CD4-positive, CD25-positive, alpha-beta regulatory T cell (primary cell): ENCODE data around the gene IL1R2. TPM values are rescaled to one million over a fixed set of nuclear protein-coding genes. Genes with fewer than 3 reads are reported as not detected.
A peak's percentile ranks its signal among the peaks of the same experiment; 100 is the strongest.

Experiments used
- ATAC-seq, 2 donors: fragments of 150-1000 bp; cut with Tn5 transposase; one replicate each; pipeline ENCODE4 v1.10.0; 2021; ENCODE audit warnings: low read depth in 2 of 2, moderate number of reproducible peaks in 2 of 2, moderate library complexity in 1 of 2
- DNase-seq, 3 donors: peaks; one replicate each; pipeline versions ENCODE4 v3.0.0 to v3.0.0-alpha.2; 2012 to 2022; ENCODE audit warnings: mixed read lengths in 1 of 3
- H3K27ac ChIP-seq: one replicate; pipeline ENCODE4 v1.7.0; 2013; ENCODE audit warnings: mild to moderate bottlenecking, low read length; ENCODE audit not compliant: insufficient read depth, poor library complexity, severe bottlenecking
- H3K27me3 ChIP-seq: one replicate; pipeline ENCODE4 v1.7.0; 2013; ENCODE audit warnings: low read length; ENCODE audit not compliant: control insufficient read depth, insufficient read depth
- H3K36me3 ChIP-seq: one replicate; pipeline ENCODE4 v1.7.0; 2013; ENCODE audit warnings: mild to moderate bottlenecking, low read length, moderate library complexity; ENCODE audit not compliant: control insufficient read depth, insufficient read depth
- H3K4me1 ChIP-seq: 2 replicates; pipeline ENCODE4 v1.7.0; 2013; ENCODE audit warnings: mild to moderate bottlenecking, low read length; ENCODE audit not compliant: insufficient read depth, control insufficient read depth, poor library complexity, severe bottlenecking
- H3K4me3 ChIP-seq: one replicate; pipeline ENCODE4 v1.7.0; 2013; ENCODE audit warnings: low read depth, mild to moderate bottlenecking, low read length, moderate library complexity
- H3K9me3 ChIP-seq, 2 experiments: 1 replicate in 1 of 2; 2 replicates in 1 of 2; pipeline ENCODE4 v1.7.0; 2013; ENCODE audit warnings: low read length in 2 of 2, mild to moderate bottlenecking in 1 of 2, moderate library complexity in 1 of 2; ENCODE audit not compliant: control insufficient read depth in 2 of 2
- H3K27ac Mint-ChIP-seq, 3 donors: one replicate each; pipeline ENCODE4 v1.8.0; 2020 to 2022; ENCODE audit warnings: mild to moderate bottlenecking in 3 of 3, mixed read lengths in 3 of 3, moderate library complexity in 2 of 3
- H3K27me3 Mint-ChIP-seq: one replicate; pipeline ENCODE4 v1.8.0; 2022; ENCODE audit warnings: mild to moderate bottlenecking, mixed read lengths
- H3K36me3 Mint-ChIP-seq: one replicate; pipeline ENCODE4 v1.8.0; 2020; ENCODE audit warnings: mixed read lengths
- H3K4me1 Mint-ChIP-seq, 4 donors: one replicate each; pipeline ENCODE4 v1.8.0; 2020 to 2022; ENCODE audit warnings: mixed read lengths in 4 of 4, mild to moderate bottlenecking in 1 of 4
- H3K4me3 Mint-ChIP-seq, 4 donors: one replicate each; pipeline ENCODE4 v1.8.0; 2020 to 2022; ENCODE audit warnings: mild to moderate bottlenecking in 4 of 4, mixed read lengths in 4 of 4, moderate library complexity in 3 of 4
- H3K9me3 Mint-ChIP-seq, 7 donors: one replicate each; pipeline ENCODE4 v1.8.0; 2020 to 2022; ENCODE audit warnings: mixed read lengths in 7 of 7, mild to moderate bottlenecking in 3 of 7, moderate library complexity in 2 of 7
- polyA plus RNA-seq, 4 donors: library from polyadenylated mRNA; unstranded; fragments of 300-500 nt; fragmentation: Illumina TruSeq; gene quantifications; one replicate each; pipeline ENCODE4 v1.2.3, GENCODE V29; 2021
- total RNA-seq: library from RNA; stranded (reverse); gene quantifications from one replicate; pipeline ENCODE4 v1.2.3, GENCODE V29; 2022

IL1R2 gene
- total and polyA plus RNA-seq, 5 donors from 2014 or later, result 1.5 to 6.0 (median 3.1) TPM

DNA sequence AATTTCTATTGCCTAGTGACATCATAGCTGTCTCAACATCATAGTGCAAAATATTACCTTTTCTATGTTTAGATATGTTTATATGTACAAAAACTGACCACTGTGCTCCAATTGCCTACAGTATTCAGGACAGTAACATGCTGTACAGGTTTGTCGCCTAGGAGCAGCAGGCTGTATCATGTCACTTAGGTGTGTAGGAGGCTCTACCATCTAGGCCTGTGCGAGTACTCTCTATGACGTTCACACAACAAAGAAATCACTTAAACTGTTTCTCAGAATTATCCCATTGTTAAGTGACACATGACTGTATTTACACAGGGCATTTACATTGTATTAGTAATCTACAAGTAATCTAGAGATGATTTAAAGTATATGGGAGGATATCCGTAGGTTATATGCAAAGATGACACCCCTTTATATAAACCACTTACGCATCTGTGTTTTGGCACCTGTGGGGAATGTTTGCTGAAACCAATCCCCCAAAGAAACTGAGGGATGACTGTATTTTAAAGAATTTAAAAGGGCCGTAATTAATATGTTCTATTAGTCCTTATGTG lies 24.7 kb downstream of the IL1R2 start:
- DNase-seq, result peak in 1 of 3 donors; percentile 51
- H3K9me3 ChIP-seq, result no peaks in the 10 kb centered on the region

DNA sequence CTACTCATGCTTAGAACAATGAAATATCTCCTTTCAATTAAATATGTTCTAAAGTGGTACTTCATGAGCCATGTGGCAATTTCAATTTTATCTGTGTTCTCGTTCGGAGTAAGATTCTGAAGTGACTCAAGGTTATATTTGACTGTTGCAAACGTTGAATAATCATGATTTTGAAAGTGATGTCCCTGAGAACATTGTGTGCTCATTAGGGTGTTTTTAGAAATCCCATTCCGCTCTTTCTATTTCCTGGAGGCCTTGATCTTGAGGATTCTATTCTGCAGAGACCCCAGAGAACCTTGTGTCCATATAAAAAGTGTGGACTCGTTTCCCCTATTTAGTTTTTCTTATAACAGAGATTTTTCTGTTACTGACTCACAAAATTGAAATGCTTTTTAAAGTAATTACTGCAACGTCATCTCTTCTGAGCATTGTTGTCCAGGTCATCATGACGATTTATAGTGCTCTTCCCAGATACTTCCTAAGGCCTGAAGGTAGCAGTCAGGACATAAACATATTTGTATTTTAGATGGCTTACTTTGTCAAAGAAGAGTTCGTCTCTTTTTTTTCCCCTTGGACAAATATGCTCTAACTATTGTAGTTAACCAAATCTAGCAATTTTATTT lies 27.2 kb downstream of the IL1R2 start:
- Mint-ChIP-seq H3K4me1 (peaks cover 2 to 16% (median 9%) of the 10 kb centered on the region in 4 donors), H3K9me3 (peaks cover 0 to 2% (median 0%) of the 10 kb centered on the region in 7 donors), H3K4me3 (no peak overlapping the region), H3K36me3 (no peaks in the 10 kb centered on the region), H3K27me3 (no peaks in the 10 kb centered on the region), H3K27ac (no peak overlapping the region)
- no peak for ATAC-seq
- H3K27ac ChIP-seq, result no peak overlapping the region
- DNase-seq, result no peak
- H3K9me3 ChIP-seq, result no peaks in the 10 kb centered on the region
- H3K27me3 ChIP-seq, result no peaks in the 10 kb centered on the region
- no peaks in the 10 kb centered on the region for H3K36me3 ChIP-seq
- H3K4me3 ChIP-seq, result no peak overlapping the region
- H3K4me1 ChIP-seq, result peaks cover 9% of the 10 kb centered on the region

More for the DNA sequence above, 24.7 kb downstream of the IL1R2 start:
- H3K4me3 Mint-ChIP-seq, result no peak overlapping the region
- no peak for ATAC-seq
- Histone ChIP-seq H3K27ac (no peak overlapping the region), H3K27me3 (no peaks in the 10 kb centered on the region), H3K4me1 (peaks cover 9% of the 10 kb centered on the region), H3K4me3 (no peak overlapping the region), H3K36me3 (no peaks in the 10 kb centered on the region)
- no peak overlapping the region for H3K27ac Mint-ChIP-seq
- no peaks in the 10 kb centered on the region for H3K27me3 Mint-ChIP-seq
- H3K9me3 Mint-ChIP-seq, result peaks cover 0 to 2% (median 0%) of the 10 kb centered on the region in 7 donors
- H3K36me3 Mint-ChIP-seq, result no peaks in the 10 kb centered on the region
- H3K4me1 Mint-ChIP-seq, result peaks cover 2 to 37% (median 14%) of the 10 kb centered on the region in 4 donors

GRCh38 chr2:102020596-102021170 lies 28.9 kb downstream of the IL1R2 start:
- no peaks in the 10 kb centered on the region for H3K9me3 Mint-ChIP-seq
- H3K4me3 ChIP-seq, result peak overlapping the region; percentile 14
- H3K27me3 Mint-ChIP-seq, result no peaks in the 10 kb centered on the region
- peaks cover 9% of the 10 kb centered on the region for H3K4me1 ChIP-seq
- no peaks in the 10 kb centered on the region for H3K27me3 ChIP-seq
- peak overlapping the region in 2 of 3 donors; percentile 17 to 42 for H3K27ac Mint-ChIP-seq
- no peaks in the 10 kb centered on the region for H3K36me3 ChIP-seq
- H3K9me3 ChIP-seq, result no peaks in the 10 kb centered on the region
- H3K4me3 Mint-ChIP-seq, result peak overlapping the region in 1 of 4 donors; percentile 11
- peak; percentile 68 to 89 (median 74) for DNase-seq
- H3K27ac ChIP-seq, result no peak overlapping the region
- peak; percentile 89 to 93 for ATAC-seq
- peaks cover 2 to 14% (median 9%) of the 10 kb centered on the region in 4 donors for H3K4me1 Mint-ChIP-seq
- H3K36me3 Mint-ChIP-seq, result no peaks in the 10 kb centered on the region

DNA sequence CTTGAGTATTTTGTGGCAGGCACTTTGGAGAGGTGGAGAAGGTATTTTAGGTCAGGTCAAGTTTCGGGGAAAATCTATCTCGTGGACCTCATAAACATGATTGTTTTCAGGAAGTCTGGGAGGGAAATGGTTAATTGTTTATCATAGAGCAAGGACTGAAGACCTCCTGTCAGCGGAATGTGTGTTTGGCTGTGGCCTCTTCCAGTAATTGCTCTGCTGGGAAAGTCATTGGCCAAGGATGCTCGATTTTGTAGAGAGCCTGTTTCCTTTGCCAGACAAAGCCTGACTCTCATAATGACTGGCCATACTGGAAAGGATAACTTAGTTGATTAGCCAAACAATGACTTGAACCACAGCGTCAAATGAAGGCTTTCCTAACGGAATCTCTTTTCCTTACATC lies 30.0 kb downstream of the IL1R2 start:
- Histone ChIP-seq H3K27me3 (no peaks in the 10 kb centered on the region), H3K4me1 (peaks cover 9% of the 10 kb centered on the region), H3K36me3 (no peaks in the 10 kb centered on the region), H3K9me3 (no peaks in the 10 kb centered on the region), H3K27ac (no peak overlapping the region), H3K4me3 (no peak overlapping the region)
- DNase-seq, result no peak
- Mint-ChIP-seq H3K36me3 (no peaks in the 10 kb centered on the region), H3K9me3 (no peaks in the 10 kb centered on the region), H3K4me1 (peaks cover 2 to 13% (median 8%) of the 10 kb centered on the region in 4 donors), H3K4me3 (no peak overlapping the region), H3K27ac (peak overlapping the region in 1 of 3 donors; percentile 25), H3K27me3 (no peaks in the 10 kb centered on the region)
- ATAC-seq, result no peak

- Mint-ChIP-seq H3K9me3 (no peaks in the 10 kb centered on the region), H3K36me3 (no peaks in the 10 kb centered on the region), H3K4me3 (no peak overlapping the region), H3K4me1 (peaks cover 2 to 12% (median 8%) of the 10 kb centered on the region in 4 donors), H3K27me3 (no peaks in the 10 kb centered on the region), H3K27ac (no peak overlapping the region)
- Histone ChIP-seq H3K27me3 (no peaks in the 10 kb centered on the region), H3K4me3 (no peak overlapping the region), H3K9me3 (no peaks in the 10 kb centered on the region), H3K36me3 (no peaks in the 10 kb centered on the region), H3K4me1 (peaks cover 9% of the 10 kb centered on the region), H3K27ac (no peak overlapping the region)
- ATAC-seq, result no peak
- DNase-seq, result no peak
Observed at GRCh38 chr2:102022884-102023539, 31.3 kb downstream of the IL1R2 start.

GRCh38 chr2:102024410-102024809 lies 32.6 kb downstream of the IL1R2 start:
- Histone ChIP-seq H3K4me1 (peaks cover 9% of the 10 kb centered on the region), H3K36me3 (no peaks in the 10 kb centered on the region), H3K9me3 (no peaks in the 10 kb centered on the region), H3K27ac (no peak overlapping the region), H3K4me3 (no peak overlapping the region), H3K27me3 (no peaks in the 10 kb centered on the region)
- Mint-ChIP-seq H3K27me3 (no peaks in the 10 kb centered on the region), H3K4me1 (peaks cover 4 to 17% (median 15%) of the 10 kb centered on the region in 4 donors), H3K36me3 (no peaks in the 10 kb centered on the region), H3K9me3 (no peaks in the 10 kb centered on the region), H3K27ac (no peak overlapping the region), H3K4me3 (no peak overlapping the region)
- ATAC-seq (no peak), DNase-seq (no peak)

- no peaks in the 10 kb centered on the region for H3K36me3 Mint-ChIP-seq
Observed at GRCh38 chr2:102025016-102025501, 33.3 kb downstream of the IL1R2 start.

More at GRCh38 chr2:102025016-102025501, 33.3 kb downstream of the IL1R2 start:
- Histone ChIP-seq H3K4me3 (no peak overlapping the region), H3K4me1 (peaks cover 9% of the 10 kb centered on the region), H3K9me3 (no peaks in the 10 kb centered on the region), H3K36me3 (no peaks in the 10 kb centered on the region), H3K27ac (no peak overlapping the region), H3K27me3 (no peaks in the 10 kb centered on the region)
- DNase-seq (no peak), ATAC-seq (no peak)
- H3K4me3 Mint-ChIP-seq, result no peak overlapping the region
- no peaks in the 10 kb centered on the region for H3K27me3 Mint-ChIP-seq
- H3K4me1 Mint-ChIP-seq, result peaks cover 4 to 17% (median 15%) of the 10 kb centered on the region in 4 donors
- no peaks in the 10 kb centered on the region for H3K9me3 Mint-ChIP-seq
- no peak overlapping the region for H3K27ac Mint-ChIP-seq
